Mesothelial cell of epicardium (in vitro differentiated cells): ENCODE results near the gene SLAMF6. TPM values are rescaled to one million over a fixed set of nuclear protein-coding genes. Genes with fewer than 3 reads are reported as not detected.
A peak's percentile ranks its signal among the peaks of the same experiment; 100 is the strongest.

Experiments
- DNase-seq, 2 experiments: peaks; one replicate each; pipeline ENCODE4 v3.0.0; 2021; ENCODE audit warnings: low spot score in 2 of 2; ENCODE audit not compliant: unreplicated experiment in 2 of 2
- H3K27ac Mint-ChIP-seq: 2 replicates; pipeline ENCODE4 v1.8.0; 2021; ENCODE audit warnings: mixed read lengths
- H3K27me3 Mint-ChIP-seq: 2 replicates; pipeline ENCODE4 v1.8.0; 2021; ENCODE audit warnings: low read depth, mixed read lengths
- H3K36me3 Mint-ChIP-seq: 2 replicates; pipeline ENCODE4 v1.8.0; 2021; ENCODE audit warnings: mixed read lengths
- H3K4me1 Mint-ChIP-seq: 2 replicates; pipeline ENCODE4 v1.8.0; 2021; ENCODE audit warnings: mixed read lengths
- H3K4me3 Mint-ChIP-seq: 2 replicates; pipeline ENCODE4 v1.8.0; 2021; ENCODE audit warnings: mild to moderate bottlenecking, moderate library complexity, mixed read lengths
- H3K9me3 Mint-ChIP-seq: 2 replicates; pipeline ENCODE4 v1.8.0; 2021; ENCODE audit warnings: mixed read lengths
- CTCF ChIP-seq: fragments of 200-600 bp; sonication (generic); IDR thresholded peaks from one replicate; pipeline ENCODE4 v1.5.0; 2021; ENCODE audit warnings: antibody characterized with exemption; ENCODE audit not compliant: unreplicated experiment
- total RNA-seq: library from RNA; stranded (reverse); gene quantifications from 3 replicates; pipeline ENCODE4 v1.2.1, GENCODE V29; 2021

Gene SLAMF6
- total RNA-seq, 1 donor from 2014 or later = not detected

DNA sequence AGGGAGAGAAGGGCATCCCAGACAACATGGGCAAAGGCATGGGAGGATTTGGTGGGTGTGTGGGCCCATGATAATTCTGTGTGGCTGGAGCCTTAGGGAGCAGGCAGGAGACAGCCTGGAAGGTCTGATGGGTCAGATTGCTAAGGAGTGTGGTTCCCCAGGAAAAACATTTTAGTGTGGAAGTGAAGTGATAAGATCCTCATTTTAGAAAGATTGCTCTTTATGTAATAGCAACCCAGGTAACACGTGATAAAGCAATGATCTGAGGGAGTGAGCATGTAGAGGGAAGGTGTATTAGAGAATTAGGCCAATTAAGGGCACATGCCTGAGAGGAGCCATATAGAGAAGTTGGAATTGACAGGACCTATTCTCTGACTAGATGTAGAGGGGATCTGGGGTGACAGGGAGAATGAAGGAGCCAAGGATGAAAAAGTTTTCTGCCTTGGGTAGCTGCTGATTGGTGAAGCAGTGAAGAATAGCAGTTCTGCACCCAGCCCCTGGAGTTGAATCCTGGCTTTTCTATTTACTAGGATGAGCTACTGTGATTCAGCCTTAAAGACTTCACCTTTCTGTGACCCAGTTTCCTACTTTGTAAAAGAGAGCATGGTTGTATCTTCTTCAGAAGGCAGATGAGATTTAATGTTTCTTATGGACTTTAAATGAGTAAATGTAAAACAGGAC, 18.7 kb upstream of the SLAMF6 start:
- no peak overlapping the region for H3K4me3 Mint-ChIP-seq
- H3K27me3 Mint-ChIP-seq = no peaks in the 10 kb centered on the region
- H3K9me3 Mint-ChIP-seq = peaks cover 1% of the 10 kb centered on the region
- TF ChIP-seq CTCF = no peak
- peaks cover 27% of the 10 kb centered on the region for H3K4me1 Mint-ChIP-seq
- H3K27ac Mint-ChIP-seq = peak overlapping the region; percentile 3
- no peaks in the 10 kb centered on the region for H3K36me3 Mint-ChIP-seq
- DNase-seq = no peak

DNA sequence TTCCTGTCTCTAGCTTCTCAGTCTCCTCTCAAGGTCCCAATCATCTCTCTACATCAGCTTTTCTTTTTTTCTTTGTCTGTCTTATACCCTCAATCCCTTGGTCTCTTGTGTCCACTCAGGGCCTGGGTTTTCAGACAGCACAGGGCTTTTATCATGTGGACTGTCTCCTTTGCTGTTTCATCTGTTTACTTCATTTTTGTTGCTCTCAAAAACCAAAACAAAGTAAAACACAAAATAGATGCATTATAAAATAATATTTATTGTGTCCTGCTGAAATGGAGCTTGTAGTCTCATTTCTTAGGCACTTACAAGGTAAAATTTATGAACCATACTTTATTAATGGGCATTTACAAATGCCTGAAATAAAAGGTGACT, 17.8 kb upstream of the SLAMF6 start:
- Mint-ChIP-seq H3K9me3 (peaks cover 11% of the 10 kb centered on the region), H3K27me3 (no peaks in the 10 kb centered on the region), H3K36me3 (no peaks in the 10 kb centered on the region), H3K4me3 (no peak overlapping the region), H3K27ac (peak overlapping the region; percentile 3), H3K4me1 (peaks cover 27% of the 10 kb centered on the region)
- no peak for TF ChIP-seq CTCF
- DNase-seq = no peak

GRCh38 chr1:160539990-160540858, 17.2 kb upstream of the SLAMF6 start:
- H3K9me3 Mint-ChIP-seq = peaks cover 14% of the 10 kb centered on the region
- no peaks in the 10 kb centered on the region for H3K36me3 Mint-ChIP-seq
- H3K27me3 Mint-ChIP-seq = no peaks in the 10 kb centered on the region
- peaks cover 27% of the 10 kb centered on the region for H3K4me1 Mint-ChIP-seq
- DNase-seq = no peak
- H3K27ac Mint-ChIP-seq = peak overlapping the region; percentile 3
- no peak overlapping the region for H3K4me3 Mint-ChIP-seq
- TF ChIP-seq CTCF = no peak

- no peak overlapping the region for H3K27ac Mint-ChIP-seq
- peaks cover 2% of the 10 kb centered on the region for H3K36me3 Mint-ChIP-seq
- H3K9me3 Mint-ChIP-seq = peaks cover 18% of the 10 kb centered on the region
- no peak overlapping the region for H3K4me3 Mint-ChIP-seq
- H3K27me3 Mint-ChIP-seq = no peaks in the 10 kb centered on the region
- H3K4me1 Mint-ChIP-seq = peaks cover 27% of the 10 kb centered on the region
- no peak for DNase-seq
- no peak for TF ChIP-seq CTCF
These were observed 16.6 kb upstream of the SLAMF6 start for GRCh38 chr1:160539684-160539989.

DNA sequence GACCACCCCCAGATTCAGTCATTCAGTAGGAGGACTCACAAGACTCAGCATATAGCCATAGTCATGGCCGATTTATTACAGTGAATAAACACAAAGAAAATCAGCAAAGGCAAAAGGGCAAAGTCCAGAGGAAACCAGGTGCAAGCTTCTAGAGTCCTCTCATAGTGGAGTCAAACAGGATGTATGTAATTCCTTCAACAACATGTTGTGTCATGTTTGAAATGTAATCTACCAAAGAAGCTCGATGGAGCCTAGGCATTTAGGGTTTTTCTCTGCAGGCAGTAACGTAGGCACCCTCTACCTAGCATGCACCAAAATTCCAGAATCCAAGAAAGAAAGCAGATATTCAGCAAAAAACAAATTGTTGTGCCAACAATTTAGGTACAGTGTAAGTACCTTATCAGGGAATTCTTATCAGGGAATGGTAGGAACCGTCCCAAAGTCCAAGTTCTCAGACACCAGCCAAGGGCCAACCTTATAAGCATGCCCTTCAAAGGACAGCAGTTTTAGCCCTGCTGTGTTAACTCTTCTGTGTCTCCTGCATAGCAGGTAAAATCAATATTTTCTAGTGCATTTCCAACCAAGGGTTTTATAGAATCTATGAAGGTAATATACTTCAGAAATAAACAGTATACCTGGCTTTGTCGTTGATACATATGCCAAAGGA, 16.1 kb upstream of the SLAMF6 start:
- Mint-ChIP-seq H3K27ac (no peak overlapping the region), H3K4me1 (peaks cover 27% of the 10 kb centered on the region), H3K4me3 (no peak overlapping the region), H3K36me3 (peaks cover 2% of the 10 kb centered on the region), H3K27me3 (no peaks in the 10 kb centered on the region), H3K9me3 (peaks cover 19% of the 10 kb centered on the region)
- no peak for TF ChIP-seq CTCF
- no peak for DNase-seq
